Trophoblast cell (in vitro differentiated cells and primary cell): ENCODE data around the gene TUBA1A.

Source experiments
- DNase-seq, 2 donors: peaks; one replicate each; pipeline ENCODE4 v3.0.0-alpha.2; 2016
- H2AFZ ChIP-seq: 2 replicates; pipeline ENCODE4 v1.6.1; 2013; ENCODE audit warnings: low read length, moderate library complexity, mild to moderate bottlenecking; ENCODE audit not compliant: insufficient read depth, poor library complexity
- H2AK5ac ChIP-seq: 2 replicates; pipeline ENCODE4 v1.6.1; 2013; ENCODE audit warnings: mild to moderate bottlenecking, low read length
- H2BK120ac ChIP-seq: 2 replicates; pipeline ENCODE4 v1.6.1; 2013; ENCODE audit warnings: low read length, mild to moderate bottlenecking, moderate library complexity; ENCODE audit not compliant: insufficient read depth, poor library complexity
- H2BK12ac ChIP-seq: 2 replicates; pipeline ENCODE4 v1.6.1; 2013; ENCODE audit warnings: mild to moderate bottlenecking, low read length, moderate library complexity
- H2BK5ac ChIP-seq: 2 replicates; pipeline ENCODE4 v1.6.1; 2013; ENCODE audit warnings: low read length, low read depth, moderate library complexity, mild to moderate bottlenecking; ENCODE audit not compliant: poor library complexity
- H3K14ac ChIP-seq: 2 replicates; pipeline ENCODE4 v1.6.1; 2013; ENCODE audit warnings: mild to moderate bottlenecking, low read length
- H3K18ac ChIP-seq: 2 replicates; pipeline ENCODE4 v1.6.1; 2013; ENCODE audit warnings: mild to moderate bottlenecking, low read length
- H3K23ac ChIP-seq: 2 replicates; pipeline ENCODE4 v1.6.1; 2013; ENCODE audit warnings: low read length
- H3K27ac ChIP-seq: 2 replicates; pipeline ENCODE4 v1.5.1; 2013; ENCODE audit warnings: low read depth, mild to moderate bottlenecking, inconsistent platforms, low read length, moderate library complexity
- H3K27me3 ChIP-seq: 2 replicates; pipeline ENCODE4 v1.6.1; 2013; ENCODE audit warnings: inconsistent platforms, mild to moderate bottlenecking, low read length, moderate library complexity; ENCODE audit not compliant: insufficient read depth
- H3K36me3 ChIP-seq, 2 experiments: 1 replicate in 1 of 2; 2 replicates in 1 of 2; pipeline ENCODE4 v1.6.1; 2013; ENCODE audit warnings: low read length in 2 of 2, mild to moderate bottlenecking in 2 of 2, moderate library complexity in 1 of 2; ENCODE audit not compliant: insufficient read depth in 2 of 2, control insufficient read depth in 1 of 2
- H3K4ac ChIP-seq: 2 replicates; pipeline ENCODE4 v1.6.1; 2013; ENCODE audit warnings: low read depth, mild to moderate bottlenecking, low read length, moderate library complexity
- H3K4me1 ChIP-seq, 2 experiments: 1 replicate in 1 of 2; 2 replicates in 1 of 2; pipeline ENCODE4 v1.6.1; 2013; ENCODE audit warnings: low read length in 2 of 2, mild to moderate bottlenecking in 2 of 2, moderate library complexity in 1 of 2; ENCODE audit not compliant: insufficient read depth in 2 of 2, control insufficient read depth in 1 of 2
- H3K4me2 ChIP-seq: 2 replicates; pipeline ENCODE4 v1.6.1; 2013; ENCODE audit warnings: inconsistent platforms, mild to moderate bottlenecking, low read length, moderate library complexity
- H3K4me3 ChIP-seq: 2 replicates; pipeline ENCODE4 v1.5.1; 2013; ENCODE audit warnings: mild to moderate bottlenecking, low read depth, low read length, inconsistent platforms
- H3K79me1 ChIP-seq: one replicate; pipeline ENCODE4 v1.6.1; 2013; ENCODE audit warnings: low read length
- H3K79me2 ChIP-seq: 2 replicates; pipeline ENCODE4 v1.6.1; 2013; ENCODE audit warnings: low read length, mild to moderate bottlenecking; ENCODE audit not compliant: control insufficient read depth, insufficient read depth, poor library complexity
- H3K9ac ChIP-seq: 2 replicates; pipeline ENCODE4 v1.6.1; 2013; ENCODE audit warnings: mild to moderate bottlenecking, low read length
- H3K9me3 ChIP-seq: 2 replicates; pipeline ENCODE4 v1.6.1; 2013; ENCODE audit warnings: low read depth, mild to moderate bottlenecking, control low read depth, inconsistent platforms, low read length; ENCODE audit not compliant: insufficient read depth
- H4K12ac ChIP-seq: 2 replicates; pipeline ENCODE4 v1.6.1; 2013; ENCODE audit warnings: low read depth, mild to moderate bottlenecking, low read length, moderate library complexity
- H4K8ac ChIP-seq: 2 replicates; pipeline ENCODE4 v1.6.1; 2013; ENCODE audit warnings: low read depth, mild to moderate bottlenecking, low read length, moderate library complexity
- H4K91ac ChIP-seq: one replicate; pipeline ENCODE4 v1.6.1; 2013; ENCODE audit warnings: low read depth, mild to moderate bottlenecking, low read length, moderate library complexity
- WGBS: extraction: QIAGEN DNeasy Blood & Tissue Kit; methylation state at CpG from one replicate; pipeline ENCODE4 v1.1.7; 2013; ENCODE audit warnings: missing lambda C conversion rate; ENCODE audit not compliant: insufficient read length, insufficient coverage; ENCODE audit errors: extremely low coverage; 5-methylcytosine and 5-hydroxymethylcytosine counted together

TUBA1A gene

GRCh38 chr12:49147384-49147783 is 41.5 kb downstream of the TUBA1A start:
- H3K27me3 ChIP-seq = no peaks in the 10 kb centered on the region
- no peak overlapping the region for H2AFZ ChIP-seq
- no peaks in the 10 kb centered on the region for H3K79me1 ChIP-seq
- H4K91ac ChIP-seq = no peak overlapping the region
- no peaks in the 10 kb centered on the region for H3K79me2 ChIP-seq
- no peak for DNase-seq
- no peak overlapping the region for H2BK120ac ChIP-seq
- no peak overlapping the region for H3K18ac ChIP-seq
- H3K14ac ChIP-seq = no peak overlapping the region
- H4K12ac ChIP-seq = no peak overlapping the region
- H3K36me3 ChIP-seq = no peaks in the 10 kb centered on the region
- H3K9me3 ChIP-seq = no peaks in the 10 kb centered on the region
- no peak overlapping the region for H2BK5ac ChIP-seq
- H2AK5ac ChIP-seq = no peak overlapping the region
- no peak overlapping the region for H2BK12ac ChIP-seq
- H3K4me3 ChIP-seq = no peak overlapping the region
- no peak overlapping the region for H3K4ac ChIP-seq
- H3K27ac ChIP-seq = no peak overlapping the region
- H3K4me2 ChIP-seq = no peak overlapping the region
- no peak overlapping the region for H3K23ac ChIP-seq
- no CpG with 5 or more reads among the region's 2 CpGs for WGBS
- no peak overlapping the region for H3K9ac ChIP-seq
- no peaks in the 10 kb centered on the region for H3K4me1 ChIP-seq
- H4K8ac ChIP-seq = no peak overlapping the region

- H3K36me3 ChIP-seq = no peaks in the 10 kb centered on the region
- no peak overlapping the region for H2BK120ac ChIP-seq
- H4K8ac ChIP-seq = no peak overlapping the region
- no peaks in the 10 kb centered on the region for H3K9me3 ChIP-seq
- H3K4me1 ChIP-seq = no peaks in the 10 kb centered on the region
- H3K79me1 ChIP-seq = no peaks in the 10 kb centered on the region
- no peaks in the 10 kb centered on the region for H3K79me2 ChIP-seq
- H4K91ac ChIP-seq = no peak overlapping the region
- H3K9ac ChIP-seq = no peak overlapping the region
- no peak overlapping the region for H2BK12ac ChIP-seq
- no peak overlapping the region for H3K4ac ChIP-seq
- H3K14ac ChIP-seq = no peak overlapping the region
- no peak overlapping the region for H3K27ac ChIP-seq
- no peak overlapping the region for H3K18ac ChIP-seq
- no peak overlapping the region for H3K23ac ChIP-seq
- DNase-seq = no peak
- H4K12ac ChIP-seq = no peak overlapping the region
- no peak overlapping the region for H2AFZ ChIP-seq
- H3K4me3 ChIP-seq = no peak overlapping the region
- H2AK5ac ChIP-seq = no peak overlapping the region
- no peak overlapping the region for H3K4me2 ChIP-seq
- no peak overlapping the region for H2BK5ac ChIP-seq
- WGBS = no CpG with 5 or more reads among the region's 1 CpG
- H3K27me3 ChIP-seq = no peaks in the 10 kb centered on the region
These were observed 42.5 kb downstream of the TUBA1A start for GRCh38 chr12:49146406-49146805.

- WGBS = no CpG with 5 or more reads among the region's 2 CpGs
- H4K8ac ChIP-seq = no peak overlapping the region
- H2BK5ac ChIP-seq = no peak overlapping the region
- H3K4ac ChIP-seq = no peak overlapping the region
- no peak overlapping the region for H3K9ac ChIP-seq
- H3K4me1 ChIP-seq = no peaks in the 10 kb centered on the region
- no peaks in the 10 kb centered on the region for H3K79me1 ChIP-seq
- DNase-seq = no peak
- H4K12ac ChIP-seq = no peak overlapping the region
- H2AFZ ChIP-seq = no peak overlapping the region
- no peak overlapping the region for H2BK12ac ChIP-seq
- no peak overlapping the region for H2BK120ac ChIP-seq
- H3K18ac ChIP-seq = no peak overlapping the region
- no peak overlapping the region for H3K14ac ChIP-seq
- no peaks in the 10 kb centered on the region for H3K36me3 ChIP-seq
- H3K9me3 ChIP-seq = no peaks in the 10 kb centered on the region
- H3K4me3 ChIP-seq = no peak overlapping the region
- no peak overlapping the region for H2AK5ac ChIP-seq
- H3K4me2 ChIP-seq = no peak overlapping the region
- H3K79me2 ChIP-seq = no peaks in the 10 kb centered on the region
- H3K23ac ChIP-seq = no peak overlapping the region
- no peak overlapping the region for H4K91ac ChIP-seq
- H3K27ac ChIP-seq = no peak overlapping the region
- no peaks in the 10 kb centered on the region for H3K27me3 ChIP-seq
These were observed 44.5 kb downstream of the TUBA1A start for GRCh38 chr12:49144384-49144783.

- H3K9me3 ChIP-seq = no peaks in the 10 kb centered on the region
- no peak overlapping the region for H3K18ac ChIP-seq
- H2BK120ac ChIP-seq = no peak overlapping the region
- H2BK5ac ChIP-seq = no peak overlapping the region
- H2BK12ac ChIP-seq = no peak overlapping the region
- no peaks in the 10 kb centered on the region for H3K79me1 ChIP-seq
- H3K4ac ChIP-seq = no peak overlapping the region
- no peak overlapping the region for H3K27ac ChIP-seq
- no peak overlapping the region for H4K91ac ChIP-seq
- no peak overlapping the region for H3K23ac ChIP-seq
- no peak overlapping the region for H3K4me3 ChIP-seq
- no peak overlapping the region for H4K12ac ChIP-seq
- H3K27me3 ChIP-seq = no peaks in the 10 kb centered on the region
- no peak overlapping the region for H2AFZ ChIP-seq
- no peaks in the 10 kb centered on the region for H3K79me2 ChIP-seq
- no CpG with 5 or more reads among the region's 2 CpGs for WGBS
- no peak overlapping the region for H2AK5ac ChIP-seq
- H3K9ac ChIP-seq = no peak overlapping the region
- no peaks in the 10 kb centered on the region for H3K4me1 ChIP-seq
- H3K36me3 ChIP-seq = no peaks in the 10 kb centered on the region
- DNase-seq = no peak
- H3K4me2 ChIP-seq = no peak overlapping the region
- H3K14ac ChIP-seq = no peak overlapping the region
- no peak overlapping the region for H4K8ac ChIP-seq
These were observed 49.9 kb downstream of the TUBA1A start for GRCh38 chr12:49138999-49139398.
